Ectodermal cell (in vitro differentiated cells): Measurements from ENCODE around the gene WWOX.

ENCODE experiments used
- H3K27ac ChIP-seq: 2 replicates; pipeline ENCODE4 v1.7.0; 2013; ENCODE audit warnings: mild to moderate bottlenecking, low read depth, low read length; ENCODE audit not compliant: insufficient read depth, poor library complexity, severe bottlenecking
- H3K27me3 ChIP-seq: 2 replicates; pipeline ENCODE4 v1.7.0; 2013; ENCODE audit warnings: mild to moderate bottlenecking, low read length; ENCODE audit not compliant: insufficient read depth, control insufficient read depth, poor library complexity, severe bottlenecking
- H3K36me3 ChIP-seq: one replicate; pipeline ENCODE4 v1.7.0; 2013; ENCODE audit warnings: low read length; ENCODE audit not compliant: control insufficient read depth, insufficient read depth
- H3K4me1 ChIP-seq: one replicate; pipeline ENCODE4 v1.7.0; 2013; ENCODE audit warnings: low read length; ENCODE audit not compliant: control insufficient read depth, insufficient read depth
- H3K4me3 ChIP-seq: 2 replicates; pipeline ENCODE4 v1.7.0; 2013; ENCODE audit warnings: low read depth, low read length, control low read depth; ENCODE audit not compliant: insufficient read depth
- H3K9me3 ChIP-seq: 2 replicates; pipeline ENCODE4 v1.7.0; 2013; ENCODE audit warnings: mild to moderate bottlenecking, low read length, moderate library complexity; ENCODE audit not compliant: control insufficient read depth
- WGBS, 2 experiments: methylation state at CpG; one replicate each; pipeline ENCODE4 v1.1.7; 2013; ENCODE audit warnings: missing lambda C conversion rate in 2 of 2; 5-methylcytosine and 5-hydroxymethylcytosine counted together

WWOX gene

DNA sequence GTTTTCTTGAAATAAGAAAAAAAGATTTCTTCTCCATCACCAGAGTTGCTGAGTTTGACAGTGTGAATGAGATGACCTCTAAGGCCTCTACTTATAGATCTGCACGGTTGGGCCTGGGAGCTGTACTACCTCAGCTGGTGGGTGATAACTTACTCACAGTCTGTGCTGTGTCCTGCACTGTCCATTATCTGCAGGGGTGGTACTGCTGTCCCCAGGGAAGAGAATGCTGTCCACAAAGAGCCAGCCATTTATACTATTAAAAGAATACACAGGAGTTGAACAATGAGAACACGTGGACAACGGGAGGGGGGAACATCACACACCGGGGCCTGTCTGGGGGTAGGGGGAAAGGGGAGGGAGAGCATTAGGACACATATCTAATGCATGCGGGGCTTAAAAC is 655.3 kb downstream of the WWOX start:
- WGBS, 2 experiments: 92% methylated on average over 5 of the region's 5 CpGs

DNA sequence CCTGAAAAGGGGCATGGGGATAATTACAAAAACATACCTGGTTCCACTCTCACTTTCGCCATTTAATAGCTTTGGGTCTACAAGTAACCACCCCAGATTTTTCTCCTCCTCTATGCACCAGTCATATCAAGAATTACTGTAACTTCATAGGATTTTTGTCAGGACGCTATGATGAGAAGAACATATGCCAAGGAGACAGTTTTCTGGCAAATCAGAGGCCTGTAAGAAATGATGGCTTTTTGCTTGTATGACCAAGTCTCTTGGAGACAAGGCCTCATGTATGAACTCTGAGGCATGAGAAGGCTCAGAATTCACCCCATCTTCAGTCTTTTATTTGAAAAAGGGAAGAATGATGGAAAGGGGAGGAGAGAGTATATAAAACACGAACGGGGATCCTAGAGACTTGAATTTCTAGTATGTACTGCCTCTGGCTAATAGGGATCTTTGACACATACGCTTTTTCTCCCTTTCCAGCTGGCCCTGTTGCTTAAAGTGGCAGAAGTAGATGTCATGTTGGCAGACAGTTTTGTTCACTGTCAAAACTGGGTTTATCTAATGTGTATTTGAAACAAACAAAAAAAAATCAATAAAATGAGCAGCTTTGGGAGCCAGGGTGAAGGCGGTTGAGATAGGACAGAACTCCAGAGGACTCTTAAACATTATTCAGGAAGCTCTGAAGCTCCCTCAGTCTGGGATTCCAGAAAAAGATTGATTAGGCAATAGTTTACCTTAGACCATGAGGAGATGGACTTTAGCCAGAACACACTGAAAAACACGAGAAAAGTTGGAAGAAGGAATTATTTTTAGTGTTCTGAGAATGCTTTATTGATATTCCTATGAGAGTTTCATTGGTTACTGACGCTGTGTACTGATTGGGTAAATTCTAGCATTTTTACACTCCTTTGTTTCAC is 656.6 kb downstream of the WWOX start:
- H3K27me3 ChIP-seq: no peaks in the 10 kb centered on the region
- H3K4me3 ChIP-seq: no peak overlapping the region
- H3K27ac ChIP-seq: no peak overlapping the region
- H3K4me1 ChIP-seq: peaks cover under 1% of the 10 kb centered on the region
- H3K9me3 ChIP-seq: no peaks in the 10 kb centered on the region
- no peaks in the 10 kb centered on the region for H3K36me3 ChIP-seq
- 96 to 98% methylated on average over 7 to 8 of the region's 8 CpGs for WGBS, 2 experiments

More for the DNA sequence above, 655.3 kb downstream of the WWOX start:
- no peaks in the 10 kb centered on the region for H3K27me3 ChIP-seq
- H3K27ac ChIP-seq: no peak overlapping the region
- no peaks in the 10 kb centered on the region for H3K36me3 ChIP-seq
- H3K4me3 ChIP-seq: no peak overlapping the region
- H3K4me1 ChIP-seq: no peaks in the 10 kb centered on the region
- no peaks in the 10 kb centered on the region for H3K9me3 ChIP-seq

DNA sequence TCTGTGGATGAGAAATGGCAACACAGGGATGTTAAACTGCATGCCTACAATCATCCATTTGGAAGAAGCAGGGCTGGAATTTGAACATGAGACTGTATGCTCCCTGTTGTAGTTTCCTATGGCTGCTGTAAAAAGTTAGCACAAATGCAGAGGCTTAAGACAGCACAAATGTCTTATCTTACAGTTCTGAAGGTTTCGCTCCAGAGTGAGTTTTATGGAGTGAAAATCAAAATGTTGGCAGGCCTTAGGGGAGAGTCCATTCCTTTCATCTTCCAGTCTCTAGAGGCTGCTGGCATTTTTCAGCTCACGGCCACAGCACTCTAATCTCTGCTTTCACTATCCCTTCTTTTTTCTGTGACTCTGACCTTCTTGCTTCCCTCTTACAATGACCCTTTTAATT is 660.1 kb downstream of the WWOX start:
- Histone ChIP-seq H3K4me1 (peaks cover 15% of the 10 kb centered on the region), H3K27me3 (no peaks in the 10 kb centered on the region), H3K27ac (no peak overlapping the region), H3K36me3 (no peaks in the 10 kb centered on the region), H3K9me3 (no peaks in the 10 kb centered on the region), H3K4me3 (no peak overlapping the region)
- 87 to 98% methylated on average over 2 of the region's 2 CpGs for WGBS, 2 experiments

DNA sequence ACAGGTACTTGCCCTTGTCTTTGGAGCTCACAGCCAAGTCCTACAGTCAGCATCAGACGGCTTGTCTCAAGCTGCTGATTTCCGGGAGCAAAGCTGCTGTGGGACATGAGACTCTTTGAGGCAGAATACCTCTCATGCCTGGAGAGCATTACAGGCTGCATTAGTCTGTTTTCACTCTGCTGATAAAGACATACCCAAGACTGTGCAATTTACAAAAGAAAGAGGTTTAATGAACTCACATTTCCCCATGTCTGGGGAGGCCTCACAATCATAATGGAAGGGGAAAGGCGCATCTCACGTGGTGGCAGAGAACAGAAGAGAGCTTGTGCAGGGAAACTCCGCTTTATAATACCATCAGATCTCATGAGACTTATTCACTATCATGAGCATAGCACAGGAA is 661.2 kb downstream of the WWOX start:
- WGBS, 2 experiments: 92 to 94% methylated on average over 5 of the region's 5 CpGs
- H3K27me3 ChIP-seq: no peaks in the 10 kb centered on the region

GRCh38 chr16:78761427-78761826 is 662.0 kb downstream of the WWOX start:
- Histone ChIP-seq H3K27ac (no peak overlapping the region), H3K4me1 (peaks cover 15% of the 10 kb centered on the region), H3K27me3 (no peaks in the 10 kb centered on the region), H3K36me3 (no peaks in the 10 kb centered on the region), H3K9me3 (no peaks in the 10 kb centered on the region), H3K4me3 (no peak overlapping the region)
- WGBS, 2 experiments: 39 to 53% methylated on average over 4 to 5 of the region's 5 CpGs

More for the DNA sequence above, 661.2 kb downstream of the WWOX start:
- Histone ChIP-seq H3K4me3 (no peak overlapping the region), H3K4me1 (peaks cover 15% of the 10 kb centered on the region), H3K36me3 (no peaks in the 10 kb centered on the region), H3K27ac (no peak overlapping the region), H3K9me3 (no peaks in the 10 kb centered on the region)

GRCh38 chr16:78762222-78762621 is 662.8 kb downstream of the WWOX start:
- 49 to 58% methylated on average over 6 of the region's 6 CpGs for whole genome bisulfite sequencing, 2 experiments
- no peak overlapping the region for H3K27ac ChIP-seq

GRCh38 chr16:78763821-78764440 is 664.5 kb downstream of the WWOX start:
- Histone ChIP-seq H3K4me3 (no peak overlapping the region), H3K27me3 (no peaks in the 10 kb centered on the region), H3K9me3 (no peaks in the 10 kb centered on the region), H3K4me1 (peaks cover 19% of the 10 kb centered on the region), H3K27ac (no peak overlapping the region), H3K36me3 (no peaks in the 10 kb centered on the region)
- WGBS, 2 experiments: 79 to 91% methylated on average over 9 to 10 of the region's 10 CpGs

More at GRCh38 chr16:78762222-78762621, 662.8 kb downstream of the WWOX start:
- Histone ChIP-seq H3K4me3 (no peak overlapping the region), H3K27me3 (no peaks in the 10 kb centered on the region), H3K4me1 (peaks cover 15% of the 10 kb centered on the region), H3K36me3 (no peaks in the 10 kb centered on the region), H3K9me3 (no peaks in the 10 kb centered on the region)

GRCh38 chr16:78764478-78764877 is 665.0 kb downstream of the WWOX start:
- no peaks in the 10 kb centered on the region for H3K36me3 ChIP-seq
- no peak overlapping the region for H3K4me3 ChIP-seq
- H3K27ac ChIP-seq: no peak overlapping the region
- 95 to 98% methylated on average over 4 of the region's 4 CpGs for WGBS, 2 experiments
- no peaks in the 10 kb centered on the region for H3K9me3 ChIP-seq
- H3K4me1 ChIP-seq: peaks cover 19% of the 10 kb centered on the region
- H3K27me3 ChIP-seq: no peaks in the 10 kb centered on the region

DNA sequence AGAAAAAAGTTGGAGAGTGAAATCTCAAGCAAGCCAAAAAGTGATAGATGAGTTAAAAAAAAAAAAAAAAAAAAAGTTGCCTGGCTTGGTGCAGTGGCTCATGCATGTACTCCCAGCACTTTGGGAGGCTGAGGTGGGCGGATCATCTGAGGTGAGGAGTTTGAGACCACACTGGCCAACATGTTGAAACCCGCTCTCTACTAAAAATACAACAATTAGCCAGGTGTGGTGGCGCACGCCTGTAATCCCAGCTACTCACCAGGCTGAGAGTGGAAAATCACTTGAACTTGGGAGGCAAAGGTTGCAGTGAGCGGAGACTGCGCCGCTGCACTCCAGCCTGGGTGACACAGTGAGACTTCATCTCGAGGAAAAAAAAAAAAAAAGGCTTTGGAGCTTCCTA is 668.8 kb downstream of the WWOX start:
- 92 to 95% methylated on average over 8 of the region's 8 CpGs for WGBS, 2 experiments
- peaks cover 4% of the 10 kb centered on the region for H3K4me1 ChIP-seq

GRCh38 chr16:78768718-78769117 is 669.3 kb downstream of the WWOX start:
- Histone ChIP-seq H3K36me3 (no peaks in the 10 kb centered on the region), H3K27me3 (no peaks in the 10 kb centered on the region), H3K4me1 (peaks cover 4% of the 10 kb centered on the region), H3K4me3 (no peak overlapping the region), H3K9me3 (no peaks in the 10 kb centered on the region), H3K27ac (no peak overlapping the region)
- 90 to 93% methylated on average over 9 of the region's 9 CpGs for WGBS, 2 experiments

More for the DNA sequence above, 668.8 kb downstream of the WWOX start:
- Histone ChIP-seq H3K9me3 (no peaks in the 10 kb centered on the region), H3K27me3 (no peaks in the 10 kb centered on the region), H3K27ac (no peak overlapping the region), H3K36me3 (no peaks in the 10 kb centered on the region), H3K4me3 (no peak overlapping the region)
